AG09309 (cell line): Measurements from ENCODE around the gene ROBO4.

Experiments
- DNase-seq: peaks from one replicate; pipeline ENCODE4 v3.0.0-alpha.2; 2010; ENCODE audit warnings: low read depth
- H3K4me3 ChIP-seq: 2 replicates; pipeline ENCODE4 v1.5.1; 2011; ENCODE audit warnings: mild to moderate bottlenecking, low read depth, low read length, moderate library complexity; ENCODE audit not compliant: control insufficient read depth
- CTCF ChIP-seq: IDR thresholded peaks from 2 replicates; pipeline ENCODE4 v1.5.1; 2011; ENCODE audit warnings: mild to moderate bottlenecking, low read depth, low read length, inconsistent platforms; ENCODE audit not compliant: insufficient read depth, control insufficient read depth; ENCODE audit errors: missing control alignments

ROBO4 gene

DNA sequence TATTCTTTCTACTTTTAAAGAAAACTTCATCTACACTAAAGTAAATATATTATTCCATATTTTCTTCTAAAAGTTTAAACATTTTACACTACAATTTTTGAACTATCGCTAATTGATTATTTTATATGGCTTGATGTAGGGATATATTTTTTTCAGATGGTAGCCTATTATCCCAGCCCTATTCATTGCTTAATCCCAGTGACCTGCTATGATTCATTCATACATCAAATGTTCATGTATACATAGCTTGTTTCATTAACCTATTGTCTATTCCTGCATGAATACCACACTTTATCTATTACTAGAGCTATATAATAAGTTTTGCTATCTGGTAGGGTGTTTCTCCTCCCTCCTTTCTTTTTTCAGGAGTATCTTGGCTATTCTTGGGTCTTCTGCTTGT is 5.0 kb upstream of the ROBO4 start:
- no peak for TF ChIP-seq CTCF
- DNase-seq = no peak

GRCh38 chr11:124900464-124900863 is 2.8 kb upstream of the ROBO4 start:
- H3K4me3 ChIP-seq = no peak overlapping the region
- TF ChIP-seq CTCF = no peak
- peak; percentile 46 for DNase-seq

More for the DNA sequence above, 5.0 kb upstream of the ROBO4 start:
- H3K4me3 ChIP-seq = no peak overlapping the region

- no peak overlapping the region for H3K4me3 ChIP-seq
- DNase-seq = no peak
- TF ChIP-seq CTCF = no peak
These were observed 1.9 kb upstream of the ROBO4 start for GRCh38 chr11:124899383-124900145.

DNA sequence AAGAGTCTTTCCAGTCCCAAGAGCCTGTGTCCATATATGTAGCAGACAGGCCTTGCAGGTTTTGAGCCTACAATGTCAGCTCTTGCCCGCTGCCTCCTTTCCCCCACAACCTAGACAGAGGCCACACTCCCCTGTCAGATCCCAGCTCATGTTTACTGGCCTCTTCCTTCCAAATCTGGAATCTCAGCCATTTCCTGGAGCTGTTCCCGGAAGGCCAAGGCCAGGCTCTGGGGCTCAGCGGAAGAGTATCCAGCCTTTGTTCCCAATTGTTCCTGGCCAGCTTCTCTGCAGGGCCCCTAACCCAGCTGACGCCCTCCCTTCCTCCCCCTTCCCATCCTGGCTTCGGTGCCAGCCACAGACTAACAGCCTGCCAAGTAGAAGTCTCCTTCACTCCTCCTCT is 1.0 kb upstream of the ROBO4 start:
- no peak for TF ChIP-seq CTCF
- no peak overlapping the region for H3K4me3 ChIP-seq
- DNase-seq = no peak

- TF ChIP-seq CTCF = peak; percentile 33
These were observed 607 bp upstream of the ROBO4 start for GRCh38 chr11:124898263-124898680.

GRCh38 chr11:124896821-124897391 is 759 bp downstream of the ROBO4 start:
- no peak for DNase-seq
- TF ChIP-seq CTCF = no peak
- H3K4me3 ChIP-seq = no peak overlapping the region

More at GRCh38 chr11:124898263-124898680, 607 bp upstream of the ROBO4 start:
- peak; percentile 72 for DNase-seq
- no peak overlapping the region for H3K4me3 ChIP-seq
